SU-DHL-6 (cell line): ENCODE results near the gene MCAM.
A peak's percentile ranks its signal among the peaks of the same experiment; 100 is the strongest.

Experiments used
- H2AFZ ChIP-seq: fragments of 200-600 bp; sonication (generic); 2 replicates; pipeline ENCODE4 v1.6.1; 2014; ENCODE audit warnings: low read depth, mild to moderate bottlenecking, moderate library complexity, mixed read lengths, antibody characterized with exemption, low read length; ENCODE audit not compliant: severe bottlenecking
- H3F3A ChIP-seq: fragments of 200-600 bp; shearing (Covaris generic); 2 replicates; pipeline ENCODE4 v1.6.0; 2016; ENCODE audit warnings: antibody characterized with exemption, mild to moderate bottlenecking; ENCODE audit not compliant: insufficient read depth
- H3K27ac ChIP-seq: fragments of 200-600 bp; sonication (generic); 2 replicates; pipeline ENCODE4 v1.5.1; 2016; ENCODE audit warnings: low read depth, mild to moderate bottlenecking, low read length, moderate library complexity, mixed read lengths
- H3K27me3 ChIP-seq: fragments of 200-600 bp; sonication (generic), shearing (Covaris generic); 2 replicates; pipeline ENCODE4 v1.6.0; 2014; ENCODE audit warnings: mild to moderate bottlenecking, low read length
- H3K36me3 ChIP-seq: fragments of 200-600 bp; sonication (generic); 2 replicates; pipeline ENCODE4 v1.6.1; 2014; ENCODE audit warnings: mild to moderate bottlenecking, low read length, mixed read lengths
- H3K4me2 ChIP-seq: fragments of 300-600, 200-600 bp; shearing (Covaris generic), sonication (generic); 2 replicates; pipeline ENCODE4 v1.6.0; 2014; ENCODE audit warnings: low read length, low read depth, mild to moderate bottlenecking; ENCODE audit not compliant: poor library complexity, severe bottlenecking
- H3K4me3 ChIP-seq: fragments of 200-600 bp; sonication (generic); 2 replicates; pipeline ENCODE4 v1.5.1; 2014; ENCODE audit warnings: antibody characterized with exemption, low read length, mild to moderate bottlenecking, mixed read lengths; ENCODE audit not compliant: insufficient read depth, poor library complexity, severe bottlenecking
- H3K79me2 ChIP-seq: fragments of 200-600 bp; sonication (generic); 2 replicates; pipeline ENCODE4 v1.6.1; 2014; ENCODE audit warnings: mild to moderate bottlenecking, low read length, moderate library complexity; ENCODE audit not compliant: insufficient read depth
- H3K9ac ChIP-seq: fragments of 200-600 bp; sonication (generic); 2 replicates; pipeline ENCODE4 v1.7.0; 2014; ENCODE audit warnings: mild to moderate bottlenecking, low read length
- H3K9me2 ChIP-seq: fragments of 200-600 bp; sonication (generic); replicated peaks from 2 replicates; pipeline ENCODE4 v1.6.1; 2014; ENCODE audit warnings: low read length; ENCODE audit not compliant: insufficient read depth
- H3K9me3 ChIP-seq: fragments of 200-600 bp; sonication (generic); 2 replicates; pipeline ENCODE4 v1.6.1; 2014; ENCODE audit warnings: low read length, mixed read lengths; ENCODE audit not compliant: insufficient read depth
- H4K20me1 ChIP-seq: fragments of 200-600 bp; sonication (generic); 2 replicates; pipeline ENCODE4 v1.6.1; 2014; ENCODE audit warnings: low read depth, mild to moderate bottlenecking, antibody characterized with exemption, low read length, moderate library complexity, mixed read lengths
- CTCF ChIP-seq: fragments of 200-600 bp; sonication (generic); IDR thresholded peaks from one replicate; pipeline ENCODE4 v1.5.1; 2017; ENCODE audit warnings: antibody characterized with exemption, mild to moderate bottlenecking, low read length, moderate library complexity; ENCODE audit not compliant: insufficient read depth, poor library complexity, severe bottlenecking
- EZH2phosphoT487 ChIP-seq: fragments of 200-600 bp; sonication (generic), shearing (Covaris generic); conservative IDR thresholded peaks from 2 replicates; pipeline ENCODE4 v1.6.1; 2018; ENCODE audit warnings: mild to moderate bottlenecking, antibody characterized with exemption, low read length, moderate library complexity, mixed read lengths

MCAM gene

GRCh38 chr11:119361056-119361787, 44.3 kb upstream of the MCAM start:
- H3K4me2 ChIP-seq: no peak overlapping the region
- H3K27me3 ChIP-seq: no peaks in the 10 kb centered on the region
- H3K27ac ChIP-seq: no peak overlapping the region
- TF ChIP-seq CTCF (no peak), EZH2phosphoT487 (no peak)
- H3K79me2 ChIP-seq: no peaks in the 10 kb centered on the region
- no peaks in the 10 kb centered on the region for H4K20me1 ChIP-seq
- H2AFZ ChIP-seq: no peak overlapping the region
- H3K9ac ChIP-seq: no peak overlapping the region
- H3K9me2 ChIP-seq: no peaks in the 10 kb centered on the region
- no peaks in the 10 kb centered on the region for H3K36me3 ChIP-seq
- no peak overlapping the region for H3K4me3 ChIP-seq
- no peaks in the 10 kb centered on the region for H3K9me3 ChIP-seq
- H3F3A ChIP-seq: no peaks in the 10 kb centered on the region

- no peak overlapping the region for H2AFZ ChIP-seq
- H3K79me2 ChIP-seq: no peaks in the 10 kb centered on the region
- H3K27me3 ChIP-seq: no peaks in the 10 kb centered on the region
- no peak for TF ChIP-seq EZH2phosphoT487
- no peaks in the 10 kb centered on the region for H3K9me2 ChIP-seq
- H3K4me2 ChIP-seq: no peak overlapping the region
- H3K4me3 ChIP-seq: no peak overlapping the region
- no peaks in the 10 kb centered on the region for H3K9me3 ChIP-seq
- no peaks in the 10 kb centered on the region for H4K20me1 ChIP-seq
- no peaks in the 10 kb centered on the region for H3F3A ChIP-seq
- no peak overlapping the region for H3K27ac ChIP-seq
- no peaks in the 10 kb centered on the region for H3K36me3 ChIP-seq
- no peak overlapping the region for H3K9ac ChIP-seq
Measured at GRCh38 chr11:119359365-119360214, 42.7 kb upstream of the MCAM start.

- Histone ChIP-seq H3F3A (no peaks in the 10 kb centered on the region), H3K9me2 (no peaks in the 10 kb centered on the region), H3K27me3 (no peaks in the 10 kb centered on the region), H3K36me3 (no peaks in the 10 kb centered on the region), H3K4me3 (no peak overlapping the region), H3K9me3 (no peaks in the 10 kb centered on the region), H3K79me2 (no peaks in the 10 kb centered on the region), H4K20me1 (no peaks in the 10 kb centered on the region), H3K4me2 (peak overlapping the region; percentile 89), H3K9ac (0 out of 2 replicates have a peak overlapping the region, but pooled peaks have one; percentile 62), H3K27ac (no peak overlapping the region), H2AFZ (no peak overlapping the region)
- TF ChIP-seq EZH2phosphoT487 (no peak), CTCF (no peak)
Measured at GRCh38 chr11:119357074-119357473, 40.1 kb upstream of the MCAM start.
